H9 (cell line): ENCODE measurements around the gene IL36B. TPM values are rescaled to one million over a fixed set of nuclear protein-coding genes. Genes with fewer than 3 reads are reported as not detected.

Experiments used
- DNase-seq: peaks from one replicate; pipeline ENCODE4 v3.0.0-alpha.2; 2017
- H2AFZ ChIP-seq: one replicate; pipeline ENCODE4 v1.6.1; 2013; ENCODE audit warnings: mild to moderate bottlenecking, low read length, control low read depth, moderate library complexity
- H2AK5ac ChIP-seq: 2 replicates; pipeline ENCODE4 v1.6.1; 2013; ENCODE audit warnings: low read length, control low read depth, mixed read lengths; ENCODE audit not compliant: insufficient read length
- H2BK120ac ChIP-seq: one replicate; pipeline ENCODE4 v1.6.1; 2013; ENCODE audit warnings: low read depth, mild to moderate bottlenecking, low read length, control low read depth, inconsistent platforms; ENCODE audit not compliant: poor library complexity, severe bottlenecking
- H2BK12ac ChIP-seq: 2 replicates; pipeline ENCODE4 v1.6.1; 2013; ENCODE audit warnings: low read length, control low read depth, mixed read lengths, low read depth; ENCODE audit not compliant: insufficient read length
- H2BK15ac ChIP-seq: 2 replicates; pipeline ENCODE4 v1.6.1; 2013; ENCODE audit warnings: low read depth, low read length, control low read depth
- H2BK20ac ChIP-seq: one replicate; pipeline ENCODE4 v1.6.1; 2013; ENCODE audit warnings: low read depth, mild to moderate bottlenecking, low read length, control low read depth, inconsistent platforms; ENCODE audit not compliant: poor library complexity, severe bottlenecking
- H2BK5ac ChIP-seq: 2 replicates; pipeline ENCODE4 v1.6.1; 2013; ENCODE audit warnings: low read length, control low read depth, mixed read lengths; ENCODE audit not compliant: insufficient read length
- H3K14ac ChIP-seq: 2 replicates; pipeline ENCODE4 v1.6.1; 2013; ENCODE audit warnings: low read length, control low read depth; ENCODE audit not compliant: insufficient read depth
- H3K18ac ChIP-seq: 2 replicates; pipeline ENCODE4 v1.6.1; 2013; ENCODE audit warnings: low read depth, mild to moderate bottlenecking, mixed read lengths, low read length, control low read depth; ENCODE audit not compliant: insufficient read length
- H3K23ac ChIP-seq: 2 replicates; pipeline ENCODE4 v1.6.1; 2013; ENCODE audit warnings: low read length, control low read depth, mixed read lengths, low read depth; ENCODE audit not compliant: insufficient read length
- H3K23me2 ChIP-seq: 2 replicates; pipeline ENCODE4 v1.6.1; 2013; ENCODE audit warnings: low read depth, mild to moderate bottlenecking, mixed read lengths, low read length, control low read depth; ENCODE audit not compliant: insufficient read length, poor library complexity, severe bottlenecking
- H3K27ac ChIP-seq: 2 replicates; pipeline ENCODE4 v1.5.1; 2013; ENCODE audit warnings: low read length, control low read depth, mixed read lengths, low read depth; ENCODE audit not compliant: insufficient read length
- H3K27me3 ChIP-seq: 2 replicates; pipeline ENCODE4 v1.6.1; 2013; ENCODE audit warnings: low read length, control low read depth, inconsistent platforms; ENCODE audit not compliant: insufficient read depth
- H3K4ac ChIP-seq: 2 replicates; pipeline ENCODE4 v1.6.1; 2013; ENCODE audit warnings: low read depth, mild to moderate bottlenecking, control low read depth, inconsistent platforms, low read length, moderate library complexity
- H3K4me1 ChIP-seq: 2 replicates; pipeline ENCODE4 v1.6.1; 2013; ENCODE audit warnings: low read length, control low read depth, inconsistent platforms; ENCODE audit not compliant: insufficient read depth
- H3K4me2 ChIP-seq: 2 replicates; pipeline ENCODE4 v1.6.1; 2013; ENCODE audit warnings: low read length, control low read depth, mixed read lengths; ENCODE audit not compliant: insufficient read length, insufficient read depth
- H3K56ac ChIP-seq: 2 replicates; pipeline ENCODE4 v1.6.1; 2013; ENCODE audit warnings: low read depth, mild to moderate bottlenecking, mixed read lengths, low read length, control low read depth; ENCODE audit not compliant: insufficient read length
- H3K79me1 ChIP-seq: 2 replicates; pipeline ENCODE4 v1.6.1; 2013; ENCODE audit warnings: low read depth, mild to moderate bottlenecking, moderate library complexity, low read length, control low read depth, inconsistent platforms; ENCODE audit not compliant: insufficient read depth, poor library complexity, severe bottlenecking
- H3K79me2 ChIP-seq: 2 replicates; pipeline ENCODE4 v1.6.1; 2013; ENCODE audit warnings: low read length, control low read depth, inconsistent platforms; ENCODE audit not compliant: insufficient read depth
- H3K9ac ChIP-seq: 2 replicates; pipeline ENCODE4 v1.6.1; 2013; ENCODE audit warnings: low read length, control low read depth, mixed read lengths; ENCODE audit not compliant: insufficient read length; ENCODE audit errors: extremely low read depth
- H3K9me3 ChIP-seq: one replicate; pipeline ENCODE4 v1.6.1; 2013; ENCODE audit warnings: low read depth, low read length, inconsistent platforms; ENCODE audit not compliant: control insufficient read depth
- H3T11ph ChIP-seq: one replicate; pipeline ENCODE4 v1.6.1; 2013; ENCODE audit warnings: mild to moderate bottlenecking, low read length, control low read depth, inconsistent platforms
- H4K20me1 ChIP-seq: one replicate; pipeline ENCODE4 v1.6.1; 2013; ENCODE audit not compliant: control insufficient read depth, insufficient read length, insufficient read depth
- H4K5ac ChIP-seq: 2 replicates; pipeline ENCODE4 v1.6.1; 2013; ENCODE audit warnings: low read depth, mild to moderate bottlenecking, mixed read lengths, low read length, control low read depth; ENCODE audit not compliant: insufficient read length
- H4K8ac ChIP-seq: replicated peaks from 2 replicates; pipeline ENCODE4 v1.6.1; 2013; ENCODE audit warnings: low read length, control low read depth, mixed read lengths, low read depth; ENCODE audit not compliant: insufficient read length
- H4K91ac ChIP-seq: 2 replicates; pipeline ENCODE4 v1.6.1; 2013; ENCODE audit warnings: low read depth, mild to moderate bottlenecking, moderate library complexity, mixed read lengths, low read length, control low read depth; ENCODE audit not compliant: insufficient read length
- H3K27ac Mint-ChIP-seq, 3 experiments: 2 replicates in 2 of 3; 3 replicates in 1 of 3; pipeline ENCODE4 v1.8.0; 2020 to 2021; ENCODE audit warnings: mixed read lengths in 3 of 3, mild to moderate bottlenecking in 1 of 3, moderate library complexity in 1 of 3
- H3K27me3 Mint-ChIP-seq: 2 replicates; pipeline ENCODE4 v1.8.0; 2021; ENCODE audit warnings: low read depth, mild to moderate bottlenecking, moderate library complexity, mixed read lengths
- H3K36me3 Mint-ChIP-seq, 3 experiments: 2 replicates in 2 of 3; 3 replicates in 1 of 3; pipeline ENCODE4 v1.8.0; 2020 to 2021; ENCODE audit warnings: low read depth in 3 of 3, mixed read lengths in 3 of 3; ENCODE audit not compliant: insufficient read depth in 1 of 3
- H3K4me1 Mint-ChIP-seq, 2 experiments: 2 replicates each; pipeline ENCODE4 v1.8.0; 2020; ENCODE audit warnings: mixed read lengths in 2 of 2
- H3K4me3 Mint-ChIP-seq, 2 experiments: 2 replicates in 1 of 2; 3 replicates in 1 of 2; pipeline ENCODE4 v1.8.0; 2020 to 2021; ENCODE audit warnings: mild to moderate bottlenecking in 2 of 2, mixed read lengths in 2 of 2, moderate library complexity in 1 of 2
- H3K9me3 Mint-ChIP-seq, 2 experiments: 2 replicates in 1 of 2; 3 replicates in 1 of 2; pipeline ENCODE4 v1.8.0; 2020; ENCODE audit warnings: mild to moderate bottlenecking in 2 of 2, mixed read lengths in 2 of 2, moderate library complexity in 1 of 2
- WGBS: extraction: QIAGEN DNeasy Blood & Tissue Kit; methylation state at CpG from one replicate; pipeline ENCODE4 v1.1.7; 2013; ENCODE audit warnings: missing lambda C conversion rate, low lambda C conversion rate, mixed read lengths; ENCODE audit not compliant: insufficient read length; ENCODE audit errors: extremely low coverage; 5-methylcytosine and 5-hydroxymethylcytosine counted together
- total RNA-seq: library from RNA; stranded (reverse); gene quantifications from 2 replicates; pipeline ENCODE4 v1.2.1, GENCODE V29; 2021
- TF ChIP-seq, protein P1 (sequence below): fragments of 200-600 bp; sonication (generic); conservative IDR thresholded peaks from 3 replicates; pipeline ENCODE4 v1.8.0; 2021; ENCODE audit warnings: antibody characterized with exemption, mild to moderate bottlenecking

The IL36B gene
- total RNA-seq, 1 experiment from 2014 or later, result not detected

DNA sequence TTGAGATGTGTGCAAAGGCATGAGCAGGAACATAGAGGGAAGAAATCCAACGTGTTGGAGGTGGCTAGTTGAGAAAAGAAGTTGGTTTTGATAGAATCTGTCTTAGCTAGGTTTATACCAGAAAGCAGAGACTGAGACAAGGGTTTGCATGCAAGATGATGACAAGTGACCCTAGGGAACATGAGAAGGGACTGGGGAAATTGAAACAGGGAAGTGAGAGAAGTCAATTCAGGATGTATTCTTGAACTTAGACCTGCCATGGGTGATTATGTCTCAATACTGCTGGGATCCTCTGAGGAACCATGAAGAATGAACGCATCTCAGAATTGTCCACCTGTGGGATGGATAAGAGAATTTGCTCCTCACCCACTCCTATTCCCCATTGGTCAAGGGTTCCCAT lies 26.9 kb downstream of the IL36B start:
- H3K9me3 ChIP-seq, result no peaks in the 10 kb centered on the region
- no peak overlapping the region for H3K27ac ChIP-seq
- TF ChIP-seq, protein P1, sequence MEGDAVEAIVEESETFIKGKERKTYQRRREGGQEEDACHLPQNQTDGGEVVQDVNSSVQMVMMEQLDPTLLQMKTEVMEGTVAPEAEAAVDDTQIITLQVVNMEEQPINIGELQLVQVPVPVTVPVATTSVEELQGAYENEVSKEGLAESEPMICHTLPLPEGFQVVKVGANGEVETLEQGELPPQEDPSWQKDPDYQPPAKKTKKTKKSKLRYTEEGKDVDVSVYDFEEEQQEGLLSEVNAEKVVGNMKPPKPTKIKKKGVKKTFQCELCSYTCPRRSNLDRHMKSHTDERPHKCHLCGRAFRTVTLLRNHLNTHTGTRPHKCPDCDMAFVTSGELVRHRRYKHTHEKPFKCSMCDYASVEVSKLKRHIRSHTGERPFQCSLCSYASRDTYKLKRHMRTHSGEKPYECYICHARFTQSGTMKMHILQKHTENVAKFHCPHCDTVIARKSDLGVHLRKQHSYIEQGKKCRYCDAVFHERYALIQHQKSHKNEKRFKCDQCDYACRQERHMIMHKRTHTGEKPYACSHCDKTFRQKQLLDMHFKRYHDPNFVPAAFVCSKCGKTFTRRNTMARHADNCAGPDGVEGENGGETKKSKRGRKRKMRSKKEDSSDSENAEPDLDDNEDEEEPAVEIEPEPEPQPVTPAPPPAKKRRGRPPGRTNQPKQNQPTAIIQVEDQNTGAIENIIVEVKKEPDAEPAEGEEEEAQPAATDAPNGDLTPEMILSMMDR, result no peak
- Mint-ChIP-seq H3K9me3 (peaks cover 0 to 29% of the 10 kb centered on the region in 2 experiments; a peak in 2 of 5 replicates), H3K36me3 (no peaks in the 10 kb centered on the region), H3K27ac (no peak overlapping the region), H3K4me1 (peaks cover 5 to 12% of the 10 kb centered on the region in 2 experiments; a peak in 3 of 4 replicates), H3K27me3 (peaks cover 46% of the 10 kb centered on the region), H3K4me3 (no peak overlapping the region)
- H4K5ac ChIP-seq, result no peak overlapping the region
- no peaks in the 10 kb centered on the region for H3K79me2 ChIP-seq
- H2BK12ac ChIP-seq, result no peak overlapping the region
- H2AK5ac ChIP-seq, result no peak overlapping the region
- no peaks in the 10 kb centered on the region for H4K20me1 ChIP-seq
- no peak overlapping the region for H2BK120ac ChIP-seq
- no CpG with 5 or more reads among the region's 2 CpGs for WGBS
- no peak overlapping the region for H4K8ac ChIP-seq
- H2BK5ac ChIP-seq, result no peak overlapping the region
- H3K18ac ChIP-seq, result no peak overlapping the region
- H3K4ac ChIP-seq, result no peak overlapping the region
- H4K91ac ChIP-seq, result no peak overlapping the region
- no peak overlapping the region for H3K9ac ChIP-seq
- no peak overlapping the region for H2BK20ac ChIP-seq
- no peaks in the 10 kb centered on the region for H3K23me2 ChIP-seq
- DNase-seq, result no peak
- H2BK15ac ChIP-seq, result no peak overlapping the region
- no peak overlapping the region for H2AFZ ChIP-seq
- no peaks in the 10 kb centered on the region; the same call in 1 of the 2 replicates for H3K27me3 ChIP-seq
- H3K4me1 ChIP-seq, result no peaks in the 10 kb centered on the region
- no peak overlapping the region for H3K23ac ChIP-seq
- H3K56ac ChIP-seq, result no peak overlapping the region
- H3K4me2 ChIP-seq, result no peak overlapping the region
- H3K14ac ChIP-seq, result no peak overlapping the region
- H3T11ph ChIP-seq, result no peak overlapping the region
- H3K79me1 ChIP-seq, result no peaks in the 10 kb centered on the region
